ENCODE results near the gene DEPDC4.

The DEPDC4 gene

DNA sequence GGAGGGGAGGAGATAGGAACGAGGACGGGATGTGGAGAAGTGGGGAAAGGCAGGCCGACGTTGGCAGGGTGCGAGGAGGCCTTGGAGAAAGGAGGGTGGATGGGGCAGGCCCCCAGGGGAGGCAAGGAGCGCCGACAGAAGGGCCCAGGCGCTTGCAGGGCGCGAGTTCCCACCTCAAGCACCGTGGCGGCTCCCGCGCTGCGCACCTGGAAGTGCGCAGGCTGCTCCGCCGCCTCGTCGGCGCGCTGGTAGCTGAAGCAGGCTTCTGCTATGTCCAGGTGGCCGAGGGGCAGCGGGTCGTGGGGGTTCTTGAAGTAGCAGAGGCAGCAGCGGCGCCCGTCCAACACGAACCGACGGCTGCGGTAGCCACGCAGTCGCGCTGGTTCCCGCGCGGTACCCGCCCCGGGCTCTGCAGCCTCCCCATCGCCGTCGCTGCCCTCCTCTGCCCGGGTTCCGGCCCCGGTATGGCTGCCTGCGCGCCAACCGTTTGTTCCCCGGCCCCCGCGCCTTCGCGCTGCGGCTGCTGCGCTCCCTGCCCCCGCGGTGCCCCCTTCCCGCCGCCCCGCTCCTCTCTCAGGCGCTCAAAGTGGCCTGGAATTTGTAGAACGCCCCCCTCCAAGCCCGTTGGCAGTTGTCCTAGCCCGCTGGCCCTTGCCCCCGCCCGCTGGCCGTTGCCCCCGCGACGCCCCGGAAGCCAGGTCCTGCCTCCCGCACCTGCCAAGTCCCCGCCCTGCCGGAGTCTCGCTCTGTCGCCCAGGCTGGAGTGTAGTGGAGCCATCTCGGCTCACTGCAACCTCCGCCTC, 67.3 kb downstream of the DEPDC4 start:
- no peak for TF ChIP-seq JUND (IDR thresholded peaks at IDR 0.05; ENCODE audit: low read depth)
- in situ Hi-C loops (cut with HindIII; ENCODE audit: low pct_unique_long_range_greater_than_20kb, low sequenced_read_pairs), result no loop called here
- peak; percentile 89 to 92 for DNase-seq (ENCODE audit: low read depth in 1 of 2, low spot score in 1 of 2)

DNA sequence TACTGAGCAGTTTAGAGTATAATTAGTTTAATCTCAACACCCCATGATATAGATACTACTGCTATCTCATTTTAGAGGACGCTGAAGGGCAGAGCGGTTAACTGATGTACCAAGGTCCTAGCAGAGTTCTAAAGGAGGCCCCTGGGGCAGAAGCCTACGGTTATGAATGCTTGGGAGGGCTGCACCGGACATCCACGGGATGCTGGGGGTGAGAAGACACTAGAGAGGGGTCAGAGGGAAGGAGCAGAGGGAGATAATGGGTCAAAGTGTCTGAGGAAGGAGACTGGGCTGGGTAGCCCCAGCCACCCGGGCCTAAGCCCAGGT, 67.9 kb downstream of the DEPDC4 start:
- no peak for DNase-seq (ENCODE audit: low read depth in 1 of 2, low spot score in 1 of 2)
- TF ChIP-seq JUND (IDR thresholded peaks at IDR 0.05; ENCODE audit: low read depth), result no peak
- in situ Hi-C loops (cut with HindIII; ENCODE audit: low pct_unique_long_range_greater_than_20kb, low sequenced_read_pairs), result no loop called here

GRCh38 chr12:100197486-100197885, 69.4 kb downstream of the DEPDC4 start:
- TF ChIP-seq JUND (IDR thresholded peaks at IDR 0.05; ENCODE audit: low read depth), result no peak
- in situ Hi-C loops (cut with HindIII; ENCODE audit: low pct_unique_long_range_greater_than_20kb, low sequenced_read_pairs), result no loop called here
- DNase-seq (ENCODE audit: low read depth in 1 of 2, low spot score in 1 of 2), result no peak

DNA sequence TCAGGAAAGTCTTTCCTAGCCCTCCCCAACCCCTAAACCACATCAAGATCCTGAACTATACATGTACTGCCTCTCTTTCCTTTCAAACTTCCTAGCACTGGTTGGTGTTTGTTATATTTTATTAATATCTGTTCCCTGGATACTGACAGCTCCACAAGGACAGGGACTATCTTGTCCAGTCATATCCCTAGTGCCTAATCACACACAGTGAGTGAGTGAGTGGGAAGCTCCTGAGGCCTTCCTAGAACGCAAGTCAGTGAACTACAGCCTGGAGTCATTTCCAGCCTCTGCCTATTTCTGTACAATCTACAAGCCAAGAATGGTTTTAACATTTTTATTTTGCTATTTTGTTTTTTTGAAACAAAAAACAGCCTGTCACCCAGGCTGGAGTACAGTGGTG, 73.8 kb downstream of the DEPDC4 start:
- TF ChIP-seq JUND (IDR thresholded peaks at IDR 0.05; ENCODE audit: low read depth), result no peak
- in situ Hi-C loops (cut with HindIII; ENCODE audit: low pct_unique_long_range_greater_than_20kb, low sequenced_read_pairs), result no loop called here
- DNase-seq (ENCODE audit: low read depth in 1 of 2, low spot score in 1 of 2), result no peak
